Breast epithelium (tissue), 4 donors: ENCODE data around the gene DCST2. TPM values are rescaled to one million over a fixed set of nuclear protein-coding genes. Genes with fewer than 3 reads are reported as not detected.
A peak's percentile ranks its signal among the peaks of the same experiment; 100 is the strongest.

Experiments used
- DNase-seq, 2 donors: peaks; one replicate each; pipeline ENCODE4 v3.0.0-alpha.2; 2019; ENCODE audit warnings: low spot score in 2 of 2
- H3K27ac ChIP-seq, 2 donors: fragments of 200-600 bp; sonication (generic) in 1 of 2; one replicate each; pipeline ENCODE4 v1.5.1; 2016 to 2019; ENCODE audit warnings: mild to moderate bottlenecking in 1 of 2
- H3K27me3 ChIP-seq, 2 donors: fragments of 200-600 bp; sonication (generic) in 1 of 2; one replicate each; pipeline versions ENCODE4 v1.5.1 to v1.6.0; 2017 to 2019; ENCODE audit warnings: control low read depth in 1 of 2, mild to moderate bottlenecking in 1 of 2
- H3K36me3 ChIP-seq: fragments of 200-600 bp; one replicate; pipeline ENCODE4 v1.5.1; 2019
- H3K4me1 ChIP-seq, 2 donors: fragments of 200-600 bp; sonication (generic); one replicate each; pipeline ENCODE4 v1.5.1; 2016 to 2019; ENCODE audit warnings: control low read depth in 1 of 2
- H3K4me3 ChIP-seq, 3 donors: fragments of 200-600 bp; sonication (generic); 1 replicate in 2 of 3; 2 replicates in 1 of 3; pipeline ENCODE4 v1.5.1; 2016 to 2019; ENCODE audit warnings: mild to moderate bottlenecking in 3 of 3, moderate library complexity in 2 of 3
- H3K9me3 ChIP-seq, 2 donors: fragments of 200-600 bp; sonication (generic) in 1 of 2; one replicate each; pipeline ENCODE4 v1.5.1; 2016 to 2019; ENCODE audit warnings: control low read depth in 1 of 2
- CTCF ChIP-seq, 3 donors: fragments of 450-650 bp; IDR thresholded peaks; one replicate each; pipeline ENCODE4 v1.5.1; 2016 to 2017; ENCODE audit warnings: antibody characterized with exemption in 3 of 3, mild to moderate bottlenecking in 3 of 3, moderate library complexity in 3 of 3
- POLR2A ChIP-seq: fragments of 450-650 bp; IDR thresholded peaks from one replicate; pipeline ENCODE4 v1.6.1; 2016; ENCODE audit warnings: antibody characterized with exemption, mild to moderate bottlenecking, moderate library complexity
- POLR2AphosphoS5 ChIP-seq, 3 donors: sonication (generic); formaldehyde crosslinking; IDR thresholded peaks; one replicate each; pipeline ENCODE4 v1.6.1; 2017; ENCODE audit warnings: antibody characterized with exemption in 3 of 3
- intact Hi-C: fragments of 100-400 bp; cut with DNase I; formaldehyde crosslinking; loops from one replicate; pipeline ENCODE4 v1.15.1; 2023; ENCODE audit warnings: low total_unique reads
- total RNA-seq, 3 donors: library from RNA; depleted of rRNA; stranded (reverse); fragments of >200 nt; gene quantifications; one replicate each; pipeline ENCODE4 v1.1.0, GENCODE V29; 2016

Gene DCST2
- total RNA-seq, 3 donors from 2014 or later: 0.48 to 4.4 (median 3.3) TPM

- Histone ChIP-seq H3K4me1 (peaks cover 17 to 34% of the 10 kb centered on the region in 2 donors), H3K27ac (peak overlapping the region; percentile 98 to 99), H3K9me3 (no peaks in the 10 kb centered on the region), H3K36me3 (no peaks in the 10 kb centered on the region), H3K4me3 (peak overlapping the region; percentile 89 to 95 (median 89)), H3K27me3 (no peaks in the 10 kb centered on the region)
- intact Hi-C loops: no loop called here
- peak; percentile 62 to 76 for DNase-seq
- no peak for TF ChIP-seq POLR2A
- peak in 1 of 3 donors; percentile 24 for TF ChIP-seq POLR2AphosphoS5 (IDR thresholded peaks at IDR 0.05)
Observed at GRCh38 chr1:155005076-155006011, 28.2 kb downstream of the DCST2 start.

GRCh38 chr1:155004352-155005075, 29.1 kb downstream of the DCST2 start:
- H3K27me3 ChIP-seq: no peaks in the 10 kb centered on the region
- no peaks in the 10 kb centered on the region for H3K36me3 ChIP-seq
- intact Hi-C loops: no loop called here
- peak overlapping the region; percentile 89 to 95 (median 89) for H3K4me3 ChIP-seq
- no peak for DNase-seq
- no peaks in the 10 kb centered on the region for H3K9me3 ChIP-seq
- peaks cover 19 to 36% of the 10 kb centered on the region in 2 donors for H3K4me1 ChIP-seq
- TF ChIP-seq CTCF (IDR thresholded peaks at IDR 0.05): no peak
- no peak for TF ChIP-seq POLR2A
- no peak for TF ChIP-seq POLR2AphosphoS5 (IDR thresholded peaks at IDR 0.05)
- H3K27ac ChIP-seq: peak overlapping the region; percentile 98 to 99

GRCh38 chr1:155003766-155004351, 29.7 kb downstream of the DCST2 start:
- Histone ChIP-seq H3K9me3 (no peaks in the 10 kb centered on the region), H3K36me3 (no peaks in the 10 kb centered on the region), H3K4me3 (peak overlapping the region; percentile 89 to 95 (median 89)), H3K4me1 (peaks cover 20 to 42% of the 10 kb centered on the region in 2 donors), H3K27me3 (no peaks in the 10 kb centered on the region), H3K27ac (peak overlapping the region; percentile 98 to 99)
- DNase-seq: no peak
- TF ChIP-seq POLR2AphosphoS5 (IDR thresholded peaks at IDR 0.05): no peak
- no peak for TF ChIP-seq CTCF (IDR thresholded peaks at IDR 0.05)
- no peak for TF ChIP-seq POLR2A
- intact Hi-C loops: no loop called here

- no peak for TF ChIP-seq POLR2AphosphoS5 (IDR thresholded peaks at IDR 0.05)
- no peak for TF ChIP-seq CTCF (IDR thresholded peaks at IDR 0.05)
- TF ChIP-seq POLR2A: no peak
- no peak for DNase-seq
- Histone ChIP-seq H3K27me3 (no peaks in the 10 kb centered on the region), H3K27ac (peak overlapping the region; percentile 98 to 99), H3K36me3 (no peaks in the 10 kb centered on the region), H3K4me1 (peaks cover 20 to 44% of the 10 kb centered on the region in 2 donors), H3K9me3 (no peaks in the 10 kb centered on the region), H3K4me3 (peak overlapping the region; percentile 89 to 95 (median 89))
- intact Hi-C loops: no loop called here
Observed at GRCh38 chr1:155003227-155003765, 30.3 kb downstream of the DCST2 start.
